ENCODE data around the gene ARID1B.

Gene ARID1B

GRCh38 chr6:156916130-156916801 is 139.1 kb downstream of the ARID1B start:
- Histone ChIP-seq H4K20me1 (ENCODE audit: insufficient read depth, low read length) (peaks cover 50% of the 10 kb centered on the region), H3K4me1 (ENCODE audit: insufficient read depth, low read length) (peaks cover 5% of the 10 kb centered on the region), H3K27ac (ENCODE audit: low read length) (0 out of 2 replicates have a peak overlapping the region, but pooled peaks have one; percentile 16), H3K4me2 (ENCODE audit: insufficient read depth, low read length) (no peak overlapping the region), H3K79me2 (ENCODE audit: insufficient read depth, low read length) (peaks cover 89% of the 10 kb centered on the region), H3K36me3 (ENCODE audit: insufficient read depth, low read length) (peaks cover 17% of the 10 kb centered on the region), H3K4me3 (ENCODE audit: low read depth in 1 of 2, low read length in 2 of 2) (no peak overlapping the region), H3K9ac (ENCODE audit: low read depth, low read length) (no peak overlapping the region), H3K9me3 (ENCODE audit: insufficient read depth, low read length, severe bottlenecking) (no peaks in the 10 kb centered on the region), H3K27me3 (ENCODE audit: insufficient read depth, low read length, poor library complexity) (no peaks in the 10 kb centered on the region), H2AFZ (ENCODE audit: low read depth, low read length) (no peak overlapping the region)
- ATAC-seq (ENCODE audit: insufficient read depth, low read depth) (no peak), DNase-seq (no peak)
- TF ChIP-seq, protein P1, sequence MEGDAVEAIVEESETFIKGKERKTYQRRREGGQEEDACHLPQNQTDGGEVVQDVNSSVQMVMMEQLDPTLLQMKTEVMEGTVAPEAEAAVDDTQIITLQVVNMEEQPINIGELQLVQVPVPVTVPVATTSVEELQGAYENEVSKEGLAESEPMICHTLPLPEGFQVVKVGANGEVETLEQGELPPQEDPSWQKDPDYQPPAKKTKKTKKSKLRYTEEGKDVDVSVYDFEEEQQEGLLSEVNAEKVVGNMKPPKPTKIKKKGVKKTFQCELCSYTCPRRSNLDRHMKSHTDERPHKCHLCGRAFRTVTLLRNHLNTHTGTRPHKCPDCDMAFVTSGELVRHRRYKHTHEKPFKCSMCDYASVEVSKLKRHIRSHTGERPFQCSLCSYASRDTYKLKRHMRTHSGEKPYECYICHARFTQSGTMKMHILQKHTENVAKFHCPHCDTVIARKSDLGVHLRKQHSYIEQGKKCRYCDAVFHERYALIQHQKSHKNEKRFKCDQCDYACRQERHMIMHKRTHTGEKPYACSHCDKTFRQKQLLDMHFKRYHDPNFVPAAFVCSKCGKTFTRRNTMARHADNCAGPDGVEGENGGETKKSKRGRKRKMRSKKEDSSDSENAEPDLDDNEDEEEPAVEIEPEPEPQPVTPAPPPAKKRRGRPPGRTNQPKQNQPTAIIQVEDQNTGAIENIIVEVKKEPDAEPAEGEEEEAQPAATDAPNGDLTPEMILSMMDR (IDR thresholded peaks at IDR 0.05; ENCODE audit: borderline replicate concordance, extremely low read depth, low read length, poor library complexity, severe bottlenecking): no peak

- H3K9me3 ChIP-seq (ENCODE audit: insufficient read depth, low read length, severe bottlenecking): no peaks in the 10 kb centered on the region
- no peak overlapping the region for H3K27ac ChIP-seq (ENCODE audit: low read length)
- H3K27me3 ChIP-seq (ENCODE audit: insufficient read depth, low read length, poor library complexity): no peaks in the 10 kb centered on the region
- peaks cover 49% of the 10 kb centered on the region for H4K20me1 ChIP-seq (ENCODE audit: insufficient read depth, low read length)
- no peak overlapping the region for H3K4me3 ChIP-seq (ENCODE audit: low read depth in 1 of 2, low read length in 2 of 2)
- H3K4me2 ChIP-seq (ENCODE audit: insufficient read depth, low read length): no peak overlapping the region
- H3K4me1 ChIP-seq (ENCODE audit: insufficient read depth, low read length): no peaks in the 10 kb centered on the region
- TF ChIP-seq EZH2 (IDR thresholded peaks at IDR 0.05; ENCODE audit: borderline replicate concordance, low read depth, low read length, severe bottlenecking): no peak
- TF ChIP-seq, protein P1 (IDR thresholded peaks at IDR 0.05; ENCODE audit: borderline replicate concordance, extremely low read depth, low read length, poor library complexity, severe bottlenecking): no peak
- DNase-seq: no peak
- H3K79me2 ChIP-seq (ENCODE audit: insufficient read depth, low read length): peaks cover 91% of the 10 kb centered on the region
- H3K9ac ChIP-seq (ENCODE audit: low read depth, low read length): no peak overlapping the region
- no peak for ATAC-seq (ENCODE audit: insufficient read depth, low read depth)
- no peak overlapping the region for H2AFZ ChIP-seq (ENCODE audit: low read depth, low read length)
- peaks cover 17% of the 10 kb centered on the region for H3K36me3 ChIP-seq (ENCODE audit: insufficient read depth, low read length)
Measured at GRCh38 chr6:156917213-156917612, 140.0 kb downstream of the ARID1B start.

DNA sequence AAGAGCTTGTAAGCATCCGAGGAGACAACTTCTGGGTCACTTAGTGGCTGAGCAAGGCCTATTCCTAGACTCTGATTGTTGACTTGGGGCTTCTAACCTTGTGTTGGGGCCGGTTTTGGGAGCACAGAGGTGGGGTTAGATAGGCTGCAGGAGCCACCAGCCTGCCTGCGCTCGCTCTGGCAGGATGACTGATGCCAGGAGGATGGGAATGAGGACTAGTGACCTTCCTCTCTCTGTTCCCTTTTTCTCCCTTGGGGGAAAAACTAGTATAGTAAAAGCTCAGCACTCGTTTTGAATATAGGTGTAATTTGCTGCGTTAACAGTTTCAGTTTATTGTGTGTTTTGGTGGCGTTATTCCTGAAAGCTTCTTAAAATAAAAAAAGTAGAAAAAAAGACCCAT is 141.5 kb downstream of the ARID1B start:
- H3K9ac ChIP-seq (ENCODE audit: low read depth, low read length): no peak overlapping the region
- TF ChIP-seq, protein P1 (IDR thresholded peaks at IDR 0.05; ENCODE audit: borderline replicate concordance, extremely low read depth, low read length, poor library complexity, severe bottlenecking): no peak
- no peak for TF ChIP-seq EZH2 (IDR thresholded peaks at IDR 0.05; ENCODE audit: borderline replicate concordance, low read depth, low read length, severe bottlenecking)
- no peak overlapping the region for H3K4me2 ChIP-seq (ENCODE audit: insufficient read depth, low read length)
- H4K20me1 ChIP-seq (ENCODE audit: insufficient read depth, low read length): peaks cover 51% of the 10 kb centered on the region
- no peaks in the 10 kb centered on the region for H3K9me3 ChIP-seq (ENCODE audit: insufficient read depth, low read length, severe bottlenecking)
- H2AFZ ChIP-seq (ENCODE audit: low read depth, low read length): no peak overlapping the region
- H3K4me3 ChIP-seq (ENCODE audit: low read depth in 1 of 2, low read length in 2 of 2): no peak overlapping the region
- H3K79me2 ChIP-seq (ENCODE audit: insufficient read depth, low read length): peaks cover 91% of the 10 kb centered on the region
- ATAC-seq (ENCODE audit: insufficient read depth, low read depth) (no peak), DNase-seq (no peak)
- no peaks in the 10 kb centered on the region for H3K4me1 ChIP-seq (ENCODE audit: insufficient read depth, low read length)
- H3K27ac ChIP-seq (ENCODE audit: low read length): no peak overlapping the region
- H3K36me3 ChIP-seq (ENCODE audit: insufficient read depth, low read length): peaks cover 10% of the 10 kb centered on the region
- H3K27me3 ChIP-seq (ENCODE audit: insufficient read depth, low read length, poor library complexity): no peaks in the 10 kb centered on the region

Data from DND-41 (cell line).